ENCODE results near the gene RIN2.

- TF ChIP-seq CTCF (IDR thresholded peaks at IDR 0.05; ENCODE audit: low read depth, low read length) (peak; percentile 97), EZH2phosphoT487 (IDR thresholded peaks at IDR 0.05; ENCODE audit: low read depth) (no peak)
Measured at GRCh38 chr20:19784511-19785172, 26.6 kb downstream of the RIN2 start.

Measured in OCI-LY3 (cell line).